Diencephalon (tissue), 1 donor: Measurements from ENCODE around the gene B3GALT5. TPM values are rescaled to one million over a fixed set of nuclear protein-coding genes. Genes with fewer than 3 reads are reported as not detected.

Experiments
- total RNA-seq: library from RNA; depleted of rRNA; stranded (reverse); fragments of >200 nt; gene quantifications from one replicate; pipeline ENCODE4 v1.2.3, GENCODE V29; 2014

Gene B3GALT5, protein sequence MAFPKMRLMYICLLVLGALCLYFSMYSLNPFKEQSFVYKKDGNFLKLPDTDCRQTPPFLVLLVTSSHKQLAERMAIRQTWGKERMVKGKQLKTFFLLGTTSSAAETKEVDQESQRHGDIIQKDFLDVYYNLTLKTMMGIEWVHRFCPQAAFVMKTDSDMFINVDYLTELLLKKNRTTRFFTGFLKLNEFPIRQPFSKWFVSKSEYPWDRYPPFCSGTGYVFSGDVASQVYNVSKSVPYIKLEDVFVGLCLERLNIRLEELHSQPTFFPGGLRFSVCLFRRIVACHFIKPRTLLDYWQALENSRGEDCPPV
- 3.2 TPM for total RNA-seq

DNA sequence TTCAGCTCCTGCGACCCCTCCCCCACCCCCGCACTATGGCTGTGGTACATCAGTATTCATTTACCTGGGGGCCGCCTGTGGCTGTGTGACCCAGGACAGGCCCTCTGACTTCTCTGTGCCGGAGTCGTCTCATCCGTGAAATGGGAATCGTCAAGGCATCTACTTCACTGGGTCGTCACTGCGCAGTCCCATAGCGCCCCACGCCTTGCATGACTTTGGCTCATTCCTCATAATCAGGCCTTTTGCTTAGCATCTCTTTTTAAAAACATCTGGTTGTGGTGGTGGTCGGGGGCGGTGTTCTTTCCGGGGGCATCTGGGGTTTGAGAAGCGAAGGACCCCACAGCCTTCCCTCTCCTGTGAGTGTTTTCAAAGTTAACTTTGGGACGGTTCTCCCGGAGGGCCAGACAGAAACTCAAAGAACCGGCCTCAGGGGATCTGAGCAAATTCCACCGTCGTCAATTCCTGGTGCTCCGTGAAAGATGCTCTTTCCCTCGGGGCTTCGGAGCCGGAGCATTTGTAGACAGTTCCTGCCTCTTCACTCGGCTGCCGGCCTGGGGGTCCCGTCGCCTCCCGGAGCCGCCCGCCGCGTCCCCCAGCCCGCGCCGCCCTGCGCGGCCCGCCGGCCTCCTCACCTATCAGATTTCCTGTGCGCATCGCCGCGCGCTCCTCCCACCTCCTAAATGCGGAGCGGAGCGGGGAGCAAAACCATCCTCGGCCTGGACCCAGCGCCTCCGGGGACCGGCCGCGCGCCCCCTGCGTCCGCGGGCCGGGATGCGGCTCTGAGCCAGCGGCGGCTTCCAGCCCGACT lies at the start of gene B3GALT5:
Gene B3GALT5 (plus strand): TSS at position 708 of the 808 bp plus-strand sequence. CDS start 47,620 bp downstream, outside the sequence.

Other genes starting within 250 kb of the B3GALT5 start
- gene LCA5L, start 167.2 kb upstream of the B3GALT5 start, total RNA-seq = 1.2 TPM
- 5.1 TPM for gene SH3BGR, start 161.0 kb upstream of the B3GALT5 start, total RNA-seq
- 4.8 TPM for gene IGSF5, start 132.2 kb downstream of the B3GALT5 start, total RNA-seq